ENCODE data around the gene EFCC1.

Gene EFCC1

DNA sequence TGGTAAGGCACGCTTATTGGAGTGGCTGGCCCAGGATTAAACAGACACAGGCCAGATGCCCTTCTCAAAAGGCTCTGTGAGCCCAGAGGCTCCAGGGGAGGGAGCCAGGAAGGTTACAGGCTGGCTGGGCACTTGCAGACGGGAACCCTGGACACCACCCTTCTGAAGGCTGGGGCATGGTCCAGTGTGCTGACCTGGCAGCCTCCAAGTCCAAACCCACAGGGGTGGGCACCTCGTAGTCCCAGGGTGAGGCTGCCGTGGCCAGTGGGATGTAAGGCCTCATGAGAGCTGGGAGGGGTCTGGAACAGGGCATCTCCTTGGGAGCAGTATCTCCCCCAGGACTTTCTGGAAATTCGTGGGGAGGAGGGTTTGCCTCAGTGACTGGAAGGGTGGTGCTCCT is 19.6 kb downstream of the EFCC1 start:
- Histone ChIP-seq H3K9me3 (ENCODE audit: control insufficient read depth, low read length) (no peaks in the 10 kb centered on the region), H3K36me3 (ENCODE audit: control insufficient read depth, insufficient read depth, low read length) (no peaks in the 10 kb centered on the region), H3K4me1 (ENCODE audit: control insufficient read depth, insufficient read depth, low read length) (peaks cover 22% of the 10 kb centered on the region), H3K9ac (ENCODE audit: low read length) (no peak overlapping the region), H3K27me3 (ENCODE audit: control insufficient read depth, insufficient read depth, low read length) (no peaks in the 10 kb centered on the region), H3K4me3 (ENCODE audit: low read length) (no peak overlapping the region)

- H3K4me1 ChIP-seq (ENCODE audit: control insufficient read depth, insufficient read depth, low read length) = peaks cover 19% of the 10 kb centered on the region
- H3K9me3 ChIP-seq (ENCODE audit: control insufficient read depth, low read length) = no peaks in the 10 kb centered on the region
- H3K4me3 ChIP-seq (ENCODE audit: low read length) = no peak overlapping the region
- no peak overlapping the region for H3K9ac ChIP-seq (ENCODE audit: low read length)
- H3K36me3 ChIP-seq (ENCODE audit: control insufficient read depth, insufficient read depth, low read length) = no peaks in the 10 kb centered on the region
- H3K27me3 ChIP-seq (ENCODE audit: control insufficient read depth, insufficient read depth, low read length) = no peaks in the 10 kb centered on the region
Observed at GRCh38 chr3:129021140-129021551, 20.0 kb downstream of the EFCC1 start.

GRCh38 chr3:129022114-129023007 is 21.3 kb downstream of the EFCC1 start:
- H3K4me1 ChIP-seq (ENCODE audit: control insufficient read depth, insufficient read depth, low read length) = peaks cover 22% of the 10 kb centered on the region
- H3K9me3 ChIP-seq (ENCODE audit: control insufficient read depth, low read length) = no peaks in the 10 kb centered on the region
- no peaks in the 10 kb centered on the region for H3K27me3 ChIP-seq (ENCODE audit: control insufficient read depth, insufficient read depth, low read length)
- no peak overlapping the region for H3K9ac ChIP-seq (ENCODE audit: low read length)
- no peak overlapping the region for H3K4me3 ChIP-seq (ENCODE audit: low read length)
- H3K36me3 ChIP-seq (ENCODE audit: control insufficient read depth, insufficient read depth, low read length) = no peaks in the 10 kb centered on the region

GRCh38 chr3:129023008-129023358 is 21.9 kb downstream of the EFCC1 start:
- Histone ChIP-seq H3K9me3 (ENCODE audit: control insufficient read depth, low read length) (no peaks in the 10 kb centered on the region), H3K4me3 (ENCODE audit: low read length) (no peak overlapping the region), H3K4me1 (ENCODE audit: control insufficient read depth, insufficient read depth, low read length) (peaks cover 22% of the 10 kb centered on the region), H3K36me3 (ENCODE audit: control insufficient read depth, insufficient read depth, low read length) (no peaks in the 10 kb centered on the region), H3K9ac (ENCODE audit: low read length) (no peak overlapping the region), H3K27me3 (ENCODE audit: control insufficient read depth, insufficient read depth, low read length) (no peaks in the 10 kb centered on the region)

DNA sequence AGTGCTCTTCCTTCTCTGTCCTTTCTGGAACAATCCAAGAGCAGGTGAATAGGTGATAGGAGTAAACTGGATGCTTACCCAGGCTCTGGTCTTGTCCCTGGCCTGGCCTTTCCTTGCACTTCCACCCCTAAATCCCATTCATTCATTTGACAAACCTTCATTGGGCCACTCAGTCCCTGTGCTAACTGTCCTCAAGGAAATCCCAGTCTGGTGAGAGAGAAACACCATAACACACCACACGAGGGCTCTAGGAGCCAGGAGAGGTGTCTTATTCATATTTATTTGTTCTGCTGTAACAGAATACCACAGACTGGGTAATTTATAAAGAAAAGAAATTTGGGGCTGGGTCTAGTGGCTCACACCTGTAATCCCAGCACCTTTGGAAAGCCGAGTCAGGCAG is 22.8 kb downstream of the EFCC1 start:
- Histone ChIP-seq H3K36me3 (ENCODE audit: control insufficient read depth, insufficient read depth, low read length) (no peaks in the 10 kb centered on the region), H3K4me3 (ENCODE audit: low read length) (no peak overlapping the region), H3K9me3 (ENCODE audit: control insufficient read depth, low read length) (no peaks in the 10 kb centered on the region), H3K9ac (ENCODE audit: low read length) (no peak overlapping the region), H3K27me3 (ENCODE audit: control insufficient read depth, insufficient read depth, low read length) (no peaks in the 10 kb centered on the region), H3K4me1 (ENCODE audit: control insufficient read depth, insufficient read depth, low read length) (peaks cover 22% of the 10 kb centered on the region)

DNA sequence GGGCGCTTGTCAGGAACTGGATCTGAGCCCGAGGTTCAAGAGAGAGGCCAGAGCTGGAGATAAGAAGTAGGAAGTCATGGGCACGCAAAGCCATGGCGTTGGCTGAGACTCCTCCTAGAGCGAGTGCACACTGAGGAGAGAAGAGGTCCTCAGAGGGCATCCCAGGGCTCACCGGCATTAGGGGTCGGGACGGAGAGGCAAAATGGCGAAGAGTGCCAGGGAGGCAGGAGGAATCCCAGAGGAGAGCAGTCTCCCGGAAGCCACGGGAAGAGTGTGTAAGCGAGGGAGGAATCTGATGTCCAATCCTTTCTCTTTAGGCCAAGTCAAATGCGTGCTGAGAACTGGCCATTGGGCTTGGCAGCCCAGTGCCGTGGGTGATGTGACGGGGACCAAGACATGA is 24.0 kb downstream of the EFCC1 start:
- Histone ChIP-seq H3K36me3 (ENCODE audit: control insufficient read depth, insufficient read depth, low read length) (no peaks in the 10 kb centered on the region), H3K27me3 (ENCODE audit: control insufficient read depth, insufficient read depth, low read length) (no peaks in the 10 kb centered on the region), H3K4me3 (ENCODE audit: low read length) (no peak overlapping the region), H3K9me3 (ENCODE audit: control insufficient read depth, low read length) (no peaks in the 10 kb centered on the region), H3K9ac (ENCODE audit: low read length) (no peak overlapping the region), H3K4me1 (ENCODE audit: control insufficient read depth, insufficient read depth, low read length) (peaks cover 22% of the 10 kb centered on the region)

DNA sequence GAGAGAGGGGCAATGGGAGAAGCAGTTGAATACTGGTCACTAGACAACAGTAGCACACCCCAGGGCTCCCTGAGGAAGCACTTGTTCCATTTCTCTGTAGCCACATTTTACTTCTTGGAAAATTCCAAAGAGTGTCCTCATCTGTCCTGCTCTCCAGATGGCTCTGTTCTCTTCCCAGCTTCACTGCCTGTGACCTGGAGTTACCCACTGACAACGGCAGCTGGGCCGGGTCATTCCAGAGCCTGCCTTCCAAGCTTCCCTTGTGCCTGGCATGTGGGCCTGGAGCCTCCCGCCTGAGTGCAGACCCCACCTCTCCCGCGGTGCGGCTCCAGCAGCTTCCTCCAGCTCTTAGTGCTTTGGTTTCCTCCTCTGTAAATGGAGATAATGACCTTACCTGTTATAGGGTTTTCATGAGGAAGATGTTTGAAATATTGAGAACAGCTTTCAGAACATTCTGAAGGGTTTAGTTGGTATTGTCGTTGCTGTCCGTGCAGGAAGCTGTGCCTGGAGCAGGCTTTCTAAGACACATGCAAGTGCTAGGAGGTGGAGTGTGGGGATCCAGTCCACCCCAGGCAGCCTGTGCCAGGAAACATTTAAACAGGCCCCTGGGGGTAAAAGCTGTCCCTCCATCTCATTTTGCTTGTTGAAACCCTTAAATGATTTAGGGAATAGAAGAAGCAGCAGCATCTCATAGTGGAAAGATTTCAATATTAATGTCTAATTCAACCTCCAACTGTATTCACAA is 24.8 kb downstream of the EFCC1 start:
- Histone ChIP-seq H3K27me3 (ENCODE audit: control insufficient read depth, insufficient read depth, low read length) (no peaks in the 10 kb centered on the region), H3K9me3 (ENCODE audit: control insufficient read depth, low read length) (no peaks in the 10 kb centered on the region), H3K9ac (ENCODE audit: low read length) (no peak overlapping the region), H3K36me3 (ENCODE audit: control insufficient read depth, insufficient read depth, low read length) (no peaks in the 10 kb centered on the region), H3K4me3 (ENCODE audit: low read length) (peak overlapping the region; percentile 31), H3K4me1 (ENCODE audit: control insufficient read depth, insufficient read depth, low read length) (peaks cover 22% of the 10 kb centered on the region)

DNA sequence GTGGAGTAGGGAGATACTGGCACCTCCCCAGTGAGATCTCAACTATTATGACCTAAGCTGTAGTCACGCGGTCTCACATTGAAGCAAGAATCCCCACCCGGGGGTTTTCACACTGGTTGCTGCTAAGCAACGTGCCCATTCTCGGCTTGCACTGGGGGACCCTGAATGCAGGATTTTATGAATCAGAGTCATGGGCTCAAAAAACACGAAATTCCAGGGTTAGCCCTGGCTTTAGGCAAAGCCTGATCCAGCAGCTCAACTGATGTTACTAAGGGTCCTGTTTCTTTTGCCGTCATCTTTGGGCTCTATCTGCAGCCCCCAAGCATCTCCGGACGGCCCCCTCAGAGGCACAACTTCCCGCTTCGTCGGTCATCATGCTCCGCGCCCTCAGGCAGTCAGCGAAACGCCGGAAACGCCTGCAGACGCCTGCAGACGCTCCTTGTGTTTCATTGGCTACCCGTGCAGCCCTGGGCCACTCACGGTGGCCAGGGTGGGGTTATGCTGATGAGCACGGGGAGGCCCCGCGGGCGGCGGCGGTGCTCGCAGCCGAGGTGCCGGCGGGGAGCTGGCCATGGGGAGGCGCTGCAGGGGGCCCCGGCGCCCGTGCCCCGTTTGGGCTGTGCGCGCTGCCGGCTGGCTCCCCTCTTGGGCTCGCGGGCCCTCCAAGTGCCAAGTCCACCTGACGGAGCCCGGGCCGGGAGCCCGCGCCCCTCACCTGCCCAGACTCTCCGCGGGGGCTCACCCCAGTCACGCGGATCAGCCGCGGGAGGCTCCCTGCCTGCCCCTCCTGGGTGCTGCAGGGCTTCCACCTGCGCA is 25.8 kb downstream of the EFCC1 start:
- Histone ChIP-seq H3K36me3 (ENCODE audit: control insufficient read depth, insufficient read depth, low read length) (no peaks in the 10 kb centered on the region), H3K27me3 (ENCODE audit: control insufficient read depth, insufficient read depth, low read length) (no peaks in the 10 kb centered on the region), H3K9me3 (ENCODE audit: control insufficient read depth, low read length) (no peaks in the 10 kb centered on the region), H3K4me1 (ENCODE audit: control insufficient read depth, insufficient read depth, low read length) (peaks cover 22% of the 10 kb centered on the region), H3K4me3 (ENCODE audit: low read length) (peak overlapping the region; percentile 31), H3K9ac (ENCODE audit: low read length) (peak overlapping the region; percentile 56)

- Histone ChIP-seq H3K36me3 (ENCODE audit: control insufficient read depth, insufficient read depth, low read length) (no peaks in the 10 kb centered on the region), H3K9me3 (ENCODE audit: control insufficient read depth, low read length) (no peaks in the 10 kb centered on the region), H3K27me3 (ENCODE audit: control insufficient read depth, insufficient read depth, low read length) (no peaks in the 10 kb centered on the region), H3K4me1 (ENCODE audit: control insufficient read depth, insufficient read depth, low read length) (peaks cover 22% of the 10 kb centered on the region), H3K4me3 (ENCODE audit: low read length) (no peak overlapping the region), H3K9ac (ENCODE audit: low read length) (peak overlapping the region; percentile 56)
Observed at GRCh38 chr3:129027544-129027880, 26.4 kb downstream of the EFCC1 start.

DNA sequence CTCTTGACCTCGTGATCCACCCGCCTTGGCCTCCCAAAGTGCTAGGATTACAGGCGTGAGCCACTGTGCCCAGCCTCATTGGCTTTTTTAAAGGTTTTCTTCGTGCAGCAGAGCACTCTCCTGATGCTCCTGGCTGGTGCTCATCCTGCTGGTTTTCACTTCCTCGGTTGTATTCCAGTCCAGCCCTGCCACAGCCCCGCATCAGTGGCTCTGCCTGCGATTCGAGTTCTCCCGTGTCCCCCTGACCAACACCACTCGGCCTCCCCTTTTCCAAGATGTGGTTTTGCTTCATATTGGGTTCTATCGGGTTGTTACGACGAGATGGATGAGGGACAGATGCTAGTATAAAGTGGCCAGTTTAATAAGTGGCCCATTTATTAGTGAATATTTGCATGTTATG is 27.8 kb downstream of the EFCC1 start:
- no peak overlapping the region for H3K4me3 ChIP-seq (ENCODE audit: low read length)
- H3K4me1 ChIP-seq (ENCODE audit: control insufficient read depth, insufficient read depth, low read length) = peaks cover 22% of the 10 kb centered on the region
- no peaks in the 10 kb centered on the region for H3K27me3 ChIP-seq (ENCODE audit: control insufficient read depth, insufficient read depth, low read length)
- no peaks in the 10 kb centered on the region for H3K9me3 ChIP-seq (ENCODE audit: control insufficient read depth, low read length)
- H3K36me3 ChIP-seq (ENCODE audit: control insufficient read depth, insufficient read depth, low read length) = no peaks in the 10 kb centered on the region
- H3K9ac ChIP-seq (ENCODE audit: low read length) = no peak overlapping the region

- no peak overlapping the region for H3K4me3 ChIP-seq (ENCODE audit: low read length)
- H3K36me3 ChIP-seq (ENCODE audit: control insufficient read depth, insufficient read depth, low read length) = peaks cover 5% of the 10 kb centered on the region
- peaks cover 15% of the 10 kb centered on the region for H3K4me1 ChIP-seq (ENCODE audit: control insufficient read depth, insufficient read depth, low read length)
- H3K9me3 ChIP-seq (ENCODE audit: control insufficient read depth, low read length) = no peaks in the 10 kb centered on the region
- no peak overlapping the region for H3K9ac ChIP-seq (ENCODE audit: low read length)
- no peaks in the 10 kb centered on the region for H3K27me3 ChIP-seq (ENCODE audit: control insufficient read depth, insufficient read depth, low read length)
Observed at GRCh38 chr3:129030611-129031010, 29.5 kb downstream of the EFCC1 start.

Data from mucosa of stomach (tissue), 1 donor.